Central memory CD8-positive, alpha-beta T cell (primary cell): ENCODE results near the gene NAV2.

Experiments used
- ATAC-seq: fragments of 150-1000 bp; cut with Tn5 transposase; replicated peaks from 2 replicates; pipeline ENCODE4 v1.10.0; 2022; ENCODE audit warnings: mild to moderate bottlenecking, moderate FRiP score, moderate number of reproducible peaks; ENCODE audit not compliant: poor library complexity, severe bottlenecking; ENCODE audit errors: extremely low read depth
- DNase-seq, 2 donors: peaks; one replicate each; pipeline ENCODE4 v3.0.0; 2021; ENCODE audit warnings: low spot score in 2 of 2
- H3K27ac Mint-ChIP-seq: one replicate; pipeline ENCODE4 v1.8.0; 2022; ENCODE audit warnings: low read depth, mild to moderate bottlenecking, moderate library complexity, mixed read lengths
- H3K27me3 Mint-ChIP-seq: one replicate; pipeline ENCODE4 v1.8.0; 2022; ENCODE audit warnings: mixed read lengths
- H3K36me3 Mint-ChIP-seq: one replicate; pipeline ENCODE4 v1.8.0; 2022; ENCODE audit warnings: mild to moderate bottlenecking, moderate library complexity, mixed read lengths; ENCODE audit not compliant: insufficient read depth
- H3K4me1 Mint-ChIP-seq: one replicate; pipeline ENCODE4 v1.8.0; 2022; ENCODE audit warnings: mixed read lengths
- H3K4me3 Mint-ChIP-seq: one replicate; pipeline ENCODE4 v1.8.0; 2022; ENCODE audit warnings: mild to moderate bottlenecking, moderate library complexity, mixed read lengths
- H3K9me3 Mint-ChIP-seq: one replicate; pipeline ENCODE4 v1.8.0; 2022; ENCODE audit warnings: mixed read lengths

The NAV2 gene

DNA sequence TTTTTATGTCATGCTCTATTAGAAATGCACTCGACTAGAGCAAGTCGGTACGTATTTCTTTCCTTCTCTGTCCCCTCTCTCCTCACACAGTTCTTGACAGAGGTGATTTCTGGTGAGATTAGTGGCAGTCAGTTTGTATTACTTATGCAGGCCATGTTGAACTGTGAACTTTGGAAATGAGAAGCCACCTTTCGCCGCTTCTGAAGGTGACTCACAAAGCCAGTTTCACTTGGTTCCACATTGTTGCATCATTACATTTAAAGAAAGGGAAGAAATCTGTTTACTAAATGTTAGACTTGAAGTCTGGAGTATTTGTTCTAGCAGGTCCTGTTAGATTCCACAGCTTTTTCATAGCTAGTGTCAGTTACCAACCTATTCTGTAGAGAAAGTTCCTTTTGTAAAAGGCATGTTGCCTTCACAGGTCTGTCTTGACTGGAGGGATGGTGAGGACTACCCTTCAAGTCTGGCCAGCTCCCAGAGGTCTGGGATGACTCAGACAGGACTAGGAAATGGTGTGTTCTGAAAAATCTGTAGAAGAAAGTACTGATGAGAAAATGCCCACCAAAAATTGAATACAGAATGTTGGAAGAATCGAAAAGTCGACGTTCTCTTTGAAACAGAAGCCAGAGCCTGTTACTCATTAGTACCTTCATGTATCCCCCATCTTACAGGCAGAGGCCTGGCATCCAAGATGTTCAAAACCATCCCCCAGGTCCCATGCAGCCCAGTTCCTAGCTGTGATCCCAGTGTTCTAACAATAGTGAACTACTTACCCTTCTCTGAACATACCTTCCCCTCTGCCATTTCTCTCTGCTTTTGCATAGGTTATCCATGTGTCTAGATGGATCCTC is 266.3 kb downstream of the NAV2 start:
- no peak overlapping the region for H3K4me3 Mint-ChIP-seq
- no peak for DNase-seq
- ATAC-seq: no peak
- no peak overlapping the region for H3K27ac Mint-ChIP-seq
- peaks cover 9% of the 10 kb centered on the region for H3K27me3 Mint-ChIP-seq
- no peaks in the 10 kb centered on the region for H3K36me3 Mint-ChIP-seq
- H3K4me1 Mint-ChIP-seq: no peaks in the 10 kb centered on the region
- H3K9me3 Mint-ChIP-seq: no peaks in the 10 kb centered on the region

DNA sequence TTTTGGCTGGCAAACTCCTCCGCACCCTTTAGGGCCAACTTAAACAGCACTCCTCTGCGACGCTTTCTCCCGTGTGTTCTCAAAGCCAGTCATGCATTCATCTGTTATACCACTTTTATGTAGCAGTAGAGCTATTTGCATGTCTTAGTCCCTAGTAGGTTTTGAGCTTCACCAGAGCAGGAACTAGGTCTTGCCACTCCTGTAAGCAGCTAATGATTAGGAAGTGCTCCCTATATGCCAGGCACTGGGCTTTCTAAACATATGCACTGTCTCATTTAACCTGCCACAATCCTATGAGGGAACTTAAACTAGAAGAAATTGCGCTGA is 266.8 kb downstream of the NAV2 start:
- ATAC-seq (no peak), DNase-seq (no peak)
- H3K4me1 Mint-ChIP-seq: no peaks in the 10 kb centered on the region
- no peak overlapping the region for H3K27ac Mint-ChIP-seq
- H3K9me3 Mint-ChIP-seq: no peaks in the 10 kb centered on the region
- H3K27me3 Mint-ChIP-seq: peaks cover 14% of the 10 kb centered on the region
- H3K4me3 Mint-ChIP-seq: no peak overlapping the region
- no peaks in the 10 kb centered on the region for H3K36me3 Mint-ChIP-seq

DNA sequence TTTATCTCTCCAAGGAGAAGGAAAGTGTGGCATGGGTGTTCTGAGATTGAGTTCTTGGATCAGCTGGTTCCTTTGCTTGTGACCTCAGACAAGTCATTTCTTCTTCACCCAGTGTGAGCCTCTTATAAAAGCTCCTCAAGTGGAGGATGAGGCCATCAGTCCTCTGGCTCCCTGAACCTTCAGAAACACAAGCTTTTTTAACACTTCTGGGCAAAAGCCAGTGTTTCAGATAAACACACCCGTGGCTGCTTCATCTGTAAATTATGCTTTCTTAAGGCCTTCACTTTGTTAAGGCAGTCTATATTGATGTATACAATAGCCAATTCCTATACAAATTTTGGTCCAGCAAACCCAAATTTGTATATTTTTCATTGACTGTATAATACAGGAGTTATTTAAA is 267.8 kb downstream of the NAV2 start:
- no peak for DNase-seq
- ATAC-seq: no peak

DNA sequence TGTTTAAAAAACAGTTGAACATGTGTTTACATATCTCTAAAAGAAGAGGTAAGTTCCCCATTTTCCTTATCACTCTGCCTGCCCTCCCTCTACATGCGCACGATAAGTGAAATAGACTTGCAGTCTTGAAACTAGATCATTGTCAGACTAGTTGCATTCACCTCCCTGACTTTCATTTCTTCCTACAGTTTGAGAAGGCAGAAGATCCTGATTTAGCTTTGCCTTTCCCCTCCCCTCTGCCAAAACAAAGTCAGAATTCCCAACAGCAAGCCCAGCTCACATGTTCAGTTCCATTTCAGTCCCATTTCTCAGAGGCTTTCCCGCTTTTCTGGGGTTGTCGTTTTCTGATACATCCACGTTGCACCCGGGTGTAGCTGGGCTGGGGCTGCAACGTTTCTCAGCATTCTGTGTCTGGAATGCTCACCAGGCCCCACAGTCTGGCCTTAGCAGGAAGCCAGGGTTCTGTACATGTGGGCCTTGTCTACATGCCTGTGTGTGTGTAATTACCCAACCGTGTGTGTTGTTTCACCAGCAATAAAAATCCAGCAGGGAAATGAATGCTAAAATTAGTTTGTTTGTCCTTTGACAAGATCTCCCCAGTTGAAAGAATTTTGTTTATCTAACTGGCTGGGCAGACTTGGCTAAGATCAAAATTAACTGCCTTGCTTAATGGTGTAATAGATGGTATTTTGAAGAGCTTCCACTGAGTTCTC is 268.5 kb downstream of the NAV2 start:
- no peak for ATAC-seq
- Mint-ChIP-seq H3K4me1 (no peaks in the 10 kb centered on the region), H3K27ac (no peak overlapping the region), H3K4me3 (no peak overlapping the region), H3K9me3 (no peaks in the 10 kb centered on the region), H3K36me3 (no peaks in the 10 kb centered on the region), H3K27me3 (peaks cover 14% of the 10 kb centered on the region)
- DNase-seq: no peak

More for the DNA sequence above, 267.8 kb downstream of the NAV2 start:
- H3K27me3 Mint-ChIP-seq: peaks cover 14% of the 10 kb centered on the region
- no peaks in the 10 kb centered on the region for H3K9me3 Mint-ChIP-seq
- H3K36me3 Mint-ChIP-seq: no peaks in the 10 kb centered on the region
- no peak overlapping the region for H3K4me3 Mint-ChIP-seq
- H3K27ac Mint-ChIP-seq: no peak overlapping the region
- no peaks in the 10 kb centered on the region for H3K4me1 Mint-ChIP-seq

DNA sequence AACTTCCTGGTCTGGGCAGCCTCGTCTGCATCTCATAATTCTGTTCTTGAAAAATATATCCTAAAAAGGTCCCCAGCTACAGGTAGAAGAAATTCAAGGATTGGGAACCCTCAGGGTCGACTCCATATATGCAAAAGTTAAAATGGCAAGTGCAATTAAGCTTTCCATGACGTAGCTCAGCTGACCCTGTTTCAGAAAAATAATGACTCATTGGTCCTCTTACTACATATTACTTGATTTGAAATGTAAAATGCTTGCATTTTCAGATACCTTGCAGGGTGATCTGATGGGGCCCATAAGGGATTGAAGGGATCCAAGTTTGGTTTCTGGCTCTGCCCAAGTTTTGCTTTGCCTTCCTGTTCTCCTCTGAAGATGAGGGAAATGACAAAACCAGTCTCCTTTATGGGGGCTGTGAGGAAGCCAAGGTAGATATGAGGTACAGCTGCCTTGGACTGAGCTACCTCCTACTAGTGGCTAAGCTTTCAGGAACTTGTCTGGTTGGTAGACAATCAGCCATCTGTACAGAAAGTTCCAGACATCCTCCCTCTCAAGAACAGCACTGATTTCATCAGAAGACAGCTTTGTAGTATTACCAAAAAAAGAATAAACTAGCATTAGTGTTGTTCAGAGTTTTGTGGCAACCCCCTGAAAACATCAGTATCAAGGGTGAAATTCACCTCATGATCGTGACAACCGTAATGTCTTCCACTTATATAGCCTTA is 270.3 kb downstream of the NAV2 start:
- no peak overlapping the region for H3K4me3 Mint-ChIP-seq
- ATAC-seq (no peak), DNase-seq (no peak)

DNA sequence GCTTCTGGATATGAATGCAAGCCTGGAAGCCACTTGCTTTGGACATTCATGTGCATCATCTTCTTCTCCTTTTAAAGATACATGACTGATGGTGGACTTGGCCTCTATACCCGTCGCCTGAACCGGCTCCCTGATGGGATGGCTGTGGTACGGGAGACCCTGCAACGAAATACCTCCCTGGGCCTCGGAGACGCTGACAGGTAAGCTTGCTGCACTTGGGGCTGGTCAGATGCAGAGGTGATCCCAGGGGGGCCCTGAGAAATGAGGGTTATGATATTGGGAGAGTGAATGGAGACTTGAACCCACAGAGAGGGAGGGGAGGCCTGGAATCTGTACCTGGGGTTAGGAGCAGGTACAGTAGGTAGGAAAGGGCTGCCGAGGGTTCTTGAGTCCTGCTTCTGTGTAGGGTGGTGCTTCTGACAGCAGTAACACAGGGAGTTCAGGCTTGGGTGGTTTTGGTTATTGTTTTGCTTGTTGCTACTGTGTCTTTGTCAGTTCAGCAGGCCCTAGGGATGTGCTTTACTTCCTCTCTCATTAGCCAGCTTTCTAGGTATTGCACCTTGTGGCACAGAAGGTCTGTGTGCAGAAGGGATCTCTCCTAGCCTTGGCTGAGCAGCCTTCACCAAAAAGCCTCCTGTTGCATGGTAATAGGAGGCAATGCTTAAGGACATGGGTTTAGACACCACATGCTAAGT is 271.6 kb downstream of the NAV2 start:
- no peak overlapping the region for H3K4me3 Mint-ChIP-seq
- H3K36me3 Mint-ChIP-seq: no peaks in the 10 kb centered on the region
- H3K27me3 Mint-ChIP-seq: peaks cover 14% of the 10 kb centered on the region

More for the DNA sequence above, 270.3 kb downstream of the NAV2 start:
- Mint-ChIP-seq H3K9me3 (no peaks in the 10 kb centered on the region), H3K36me3 (no peaks in the 10 kb centered on the region), H3K27ac (no peak overlapping the region), H3K4me1 (no peaks in the 10 kb centered on the region), H3K27me3 (peaks cover 14% of the 10 kb centered on the region)

DNA sequence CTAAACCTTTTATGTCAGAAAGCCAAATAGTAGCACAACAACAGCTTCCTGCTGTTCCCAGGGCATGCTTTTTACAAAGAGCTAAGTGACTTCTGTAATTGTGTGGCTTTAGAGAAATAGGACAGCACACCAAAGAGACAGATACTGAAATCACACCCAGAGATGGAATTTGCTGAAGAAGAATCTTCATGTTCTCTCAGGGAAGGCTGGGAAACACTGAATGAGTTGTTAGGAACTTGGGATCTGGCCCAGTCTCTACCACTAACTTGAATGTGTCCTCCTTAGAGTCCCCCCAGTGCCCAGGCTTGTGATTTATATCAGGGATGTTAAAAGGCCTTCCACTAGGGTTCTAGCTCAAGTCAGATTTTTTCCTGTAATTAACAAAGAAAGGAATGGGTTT is 272.5 kb downstream of the NAV2 start:
- peaks cover 14% of the 10 kb centered on the region for H3K27me3 Mint-ChIP-seq
- H3K4me1 Mint-ChIP-seq: no peaks in the 10 kb centered on the region
- no peaks in the 10 kb centered on the region for H3K9me3 Mint-ChIP-seq
- no peak overlapping the region for H3K4me3 Mint-ChIP-seq
- ATAC-seq: no peak
- H3K36me3 Mint-ChIP-seq: no peaks in the 10 kb centered on the region
- no peak overlapping the region for H3K27ac Mint-ChIP-seq
- DNase-seq: no peak

More for the DNA sequence above, 271.6 kb downstream of the NAV2 start:
- Mint-ChIP-seq H3K4me1 (no peaks in the 10 kb centered on the region), H3K27ac (no peak overlapping the region), H3K9me3 (no peaks in the 10 kb centered on the region)
- ATAC-seq (no peak), DNase-seq (no peak)

DNA sequence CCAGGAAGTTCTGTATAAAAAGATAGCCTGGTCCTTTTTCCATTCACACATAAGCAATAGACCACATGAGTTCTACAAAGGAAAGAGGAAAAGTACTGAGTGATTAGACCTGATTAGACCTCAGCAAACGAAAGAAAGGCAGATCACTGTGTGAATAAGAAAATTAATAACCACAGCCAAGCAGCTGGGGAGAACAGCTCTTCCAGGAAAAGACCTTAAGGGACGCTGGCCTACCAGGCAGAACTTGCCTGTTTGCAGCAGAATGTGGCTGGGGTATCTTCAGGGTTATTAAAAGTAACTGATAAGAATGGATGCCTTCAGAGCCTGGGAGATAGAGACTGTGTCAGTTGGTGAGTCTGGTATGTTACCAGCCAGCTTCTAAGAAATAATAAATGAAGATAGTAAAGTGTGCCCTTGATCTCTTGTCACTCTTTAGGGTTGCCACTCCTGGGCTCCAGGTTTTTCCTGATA is 274.7 kb downstream of the NAV2 start:
- Mint-ChIP-seq H3K4me1 (no peaks in the 10 kb centered on the region), H3K4me3 (no peak overlapping the region), H3K9me3 (no peaks in the 10 kb centered on the region), H3K27me3 (peaks cover 14% of the 10 kb centered on the region), H3K36me3 (no peaks in the 10 kb centered on the region), H3K27ac (no peak overlapping the region)
- DNase-seq (no peak), ATAC-seq (no peak)

DNA sequence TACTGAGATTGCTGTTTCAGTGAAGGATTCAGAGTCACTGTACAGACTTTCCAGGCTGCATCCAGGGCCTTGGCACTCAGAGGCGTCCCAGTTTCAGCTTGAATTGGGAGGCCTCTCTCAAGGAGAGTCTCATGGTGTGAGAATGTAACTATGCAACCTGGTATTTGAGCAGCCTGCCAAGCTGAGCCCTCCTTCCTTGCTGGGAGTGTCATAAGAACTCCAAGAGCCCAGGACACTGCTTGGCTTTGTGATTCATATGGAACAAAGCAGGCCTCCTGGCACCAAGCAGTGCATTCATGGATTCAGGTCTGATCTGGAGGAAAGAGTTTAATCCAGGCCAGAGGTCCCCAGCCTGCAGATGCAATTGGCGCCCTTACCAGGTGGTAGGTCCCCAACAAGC is 276.0 kb downstream of the NAV2 start:
- Mint-ChIP-seq H3K4me3 (no peak overlapping the region), H3K27me3 (peaks cover 7% of the 10 kb centered on the region), H3K27ac (no peak overlapping the region), H3K4me1 (no peaks in the 10 kb centered on the region), H3K36me3 (peaks cover 2% of the 10 kb centered on the region), H3K9me3 (no peaks in the 10 kb centered on the region)
- DNase-seq: no peak
- no peak for ATAC-seq

DNA sequence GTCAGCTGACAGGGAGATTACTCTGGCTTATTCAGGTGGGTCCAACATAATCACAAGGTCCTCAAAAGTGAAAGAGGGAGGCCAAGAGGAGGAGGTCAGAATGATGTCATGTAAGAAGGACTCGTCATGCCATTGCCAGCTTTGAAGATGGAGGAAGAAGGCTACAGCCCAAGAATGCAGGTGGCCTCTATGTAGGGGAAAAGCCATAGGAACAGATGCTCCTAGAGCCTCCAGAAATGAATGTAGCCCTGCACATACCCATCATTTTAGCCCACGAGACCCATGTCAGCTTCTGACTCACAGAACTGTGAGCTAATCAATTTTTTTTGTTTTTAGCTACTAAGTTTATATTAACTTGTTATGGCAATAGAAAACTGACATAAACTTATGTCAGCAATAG is 276.6 kb downstream of the NAV2 start:
- no peak overlapping the region for H3K4me3 Mint-ChIP-seq
- no peak for DNase-seq
- no peak overlapping the region for H3K27ac Mint-ChIP-seq
- H3K36me3 Mint-ChIP-seq: peaks cover 2% of the 10 kb centered on the region
- no peaks in the 10 kb centered on the region for H3K9me3 Mint-ChIP-seq
- H3K27me3 Mint-ChIP-seq: peaks cover 2% of the 10 kb centered on the region
- no peak for ATAC-seq
- no peaks in the 10 kb centered on the region for H3K4me1 Mint-ChIP-seq

DNA sequence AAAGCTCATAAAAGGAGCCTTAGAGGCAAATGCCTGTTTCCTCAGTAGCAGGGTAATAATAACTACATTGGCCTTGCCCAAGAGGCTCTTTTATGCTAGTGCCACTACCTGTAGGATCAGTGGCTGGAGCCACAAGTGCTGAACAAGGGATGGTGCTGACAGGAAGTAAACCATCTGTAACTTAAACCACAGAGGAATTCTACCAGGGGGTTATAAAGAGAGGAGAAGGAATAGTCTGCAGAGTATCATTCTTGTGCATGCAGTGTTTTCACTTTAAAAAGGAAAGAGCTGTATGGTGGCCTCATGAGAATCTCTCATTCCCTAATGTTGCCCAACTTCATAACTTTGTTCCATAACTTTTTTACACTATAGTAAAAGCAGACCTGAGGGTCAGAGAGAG is 279.5 kb downstream of the NAV2 start:
- Mint-ChIP-seq H3K4me3 (no peak overlapping the region), H3K27me3 (no peaks in the 10 kb centered on the region), H3K36me3 (peaks cover 2% of the 10 kb centered on the region), H3K9me3 (no peaks in the 10 kb centered on the region), H3K4me1 (no peaks in the 10 kb centered on the region), H3K27ac (no peak overlapping the region)
- DNase-seq (no peak), ATAC-seq (no peak)

DNA sequence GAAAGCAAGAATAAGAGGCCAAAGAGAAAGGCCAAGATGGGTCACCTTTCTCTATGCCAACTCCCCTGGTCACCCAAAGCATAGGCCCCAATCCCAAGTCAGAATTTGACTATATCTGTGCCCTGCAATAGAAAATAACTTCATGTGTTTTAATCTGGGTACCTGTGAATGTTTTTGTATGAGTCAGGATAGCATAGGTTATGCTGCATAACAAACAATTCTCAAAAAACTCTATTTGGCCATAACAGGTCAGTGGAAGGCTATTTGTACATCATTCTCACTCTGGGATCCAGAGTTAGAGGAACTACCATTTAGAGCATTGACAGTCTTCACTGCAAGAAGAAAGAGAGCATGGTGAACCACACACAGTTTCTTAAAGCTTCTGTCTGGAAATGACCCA is 280.4 kb downstream of the NAV2 start:
- Mint-ChIP-seq H3K27me3 (no peaks in the 10 kb centered on the region), H3K36me3 (peaks cover 2% of the 10 kb centered on the region), H3K27ac (no peak overlapping the region), H3K9me3 (no peaks in the 10 kb centered on the region), H3K4me1 (no peaks in the 10 kb centered on the region), H3K4me3 (no peak overlapping the region)
- DNase-seq (no peak), ATAC-seq (no peak)
